Nephron progenitor cell (in vitro differentiated cells): Measurements from ENCODE around the gene ELAVL1.

Source experiments
- DNase-seq: peaks from one replicate; pipeline ENCODE4 v3.0.0; 2021
- H3K27ac Mint-ChIP-seq: 2 replicates; pipeline ENCODE4 v1.8.0; 2021; ENCODE audit warnings: mild to moderate bottlenecking, moderate library complexity, mixed read lengths
- H3K27me3 Mint-ChIP-seq: 2 replicates; pipeline ENCODE4 v1.8.0; 2021; ENCODE audit warnings: mild to moderate bottlenecking, low read depth, mixed read lengths; ENCODE audit not compliant: poor library complexity
- H3K36me3 Mint-ChIP-seq: 2 replicates; pipeline ENCODE4 v1.8.0; 2021; ENCODE audit warnings: low read depth, mixed read lengths
- H3K4me1 Mint-ChIP-seq: 2 replicates; pipeline ENCODE4 v1.8.0; 2021; ENCODE audit warnings: mixed read lengths
- H3K4me3 Mint-ChIP-seq: 2 replicates; pipeline ENCODE4 v1.8.0; 2021; ENCODE audit warnings: mild to moderate bottlenecking, moderate library complexity, mixed read lengths
- H3K9me3 Mint-ChIP-seq: 2 replicates; pipeline ENCODE4 v1.8.0; 2021; ENCODE audit warnings: mild to moderate bottlenecking, moderate library complexity, mixed read lengths
- CTCF ChIP-seq: fragments of 200-600 bp; sonication (generic); IDR thresholded peaks from 2 replicates; pipeline ENCODE4 v1.5.0; 2021; ENCODE audit warnings: antibody characterized with exemption

The ELAVL1 gene

GRCh38 chr19:7909471-7910067, 95.9 kb downstream of the ELAVL1 start:
- H3K27ac Mint-ChIP-seq, result no peak overlapping the region
- no peaks in the 10 kb centered on the region for H3K9me3 Mint-ChIP-seq
- peaks cover 20% of the 10 kb centered on the region for H3K36me3 Mint-ChIP-seq
- peaks cover 21% of the 10 kb centered on the region for H3K4me1 Mint-ChIP-seq
- peaks cover 15% of the 10 kb centered on the region for H3K27me3 Mint-ChIP-seq
- no peak overlapping the region for H3K4me3 Mint-ChIP-seq
- no peak for DNase-seq
- TF ChIP-seq CTCF, result no peak

- DNase-seq, result no peak
- Mint-ChIP-seq H3K4me1 (peaks cover 23% of the 10 kb centered on the region), H3K27ac (no peak overlapping the region), H3K27me3 (peaks cover 8% of the 10 kb centered on the region), H3K36me3 (peaks cover 20% of the 10 kb centered on the region), H3K9me3 (no peaks in the 10 kb centered on the region), H3K4me3 (no peak overlapping the region)
- no peak for TF ChIP-seq CTCF
Observed at GRCh38 chr19:7908742-7909461, 96.5 kb downstream of the ELAVL1 start.
